HepG2 (cell line): ENCODE measurements around the gene P2RX5. TPM values are rescaled to one million over a fixed set of nuclear protein-coding genes. Genes with fewer than 3 reads are reported as not detected.
A peak's percentile ranks its signal among the peaks of the same experiment; 100 is the strongest.

Source experiments
- ARNTL ChIP-seq: sonication (generic); formaldehyde crosslinking; IDR thresholded peaks from 2 replicates; pipeline ENCODE4 v1.4.0; 2020; ENCODE audit warnings: mild to moderate bottlenecking, missing genetic modification reagents
- DNMT3B ChIP-seq: conservative IDR thresholded peaks from 2 replicates; pipeline ENCODE4 v1.6.1; 2016; ENCODE audit warnings: missing biosample characterization, control low read depth
- KDM4B ChIP-seq: sonication (generic); formaldehyde crosslinking; IDR thresholded peaks from 2 replicates; pipeline ENCODE4 v1.4.0; 2020; ENCODE audit warnings: missing genetic modification reagents
- KLF9 ChIP-seq: IDR thresholded peaks from 2 replicates; pipeline ENCODE4 v1.6.1; 2016; ENCODE audit warnings: low read depth
- MBD4 ChIP-seq: IDR thresholded peaks from 2 replicates; pipeline ENCODE4 v1.6.1; 2012; ENCODE audit warnings: low read length, inconsistent platforms, borderline replicate concordance
- MXD4 ChIP-seq: IDR thresholded peaks from 2 replicates; pipeline ENCODE4 v1.6.1; 2016; ENCODE audit warnings: mild to moderate bottlenecking, missing biosample characterization, missing genetic modification reagents
- NAIF1 ChIP-seq: sonication (generic); formaldehyde crosslinking; IDR thresholded peaks from 2 replicates; pipeline ENCODE4 v1.5.0; 2020; ENCODE audit warnings: mild to moderate bottlenecking, missing genetic modification reagents, borderline replicate concordance
- NFE2L2 ChIP-seq: fragments of 150-350 bp; IDR thresholded peaks from 2 replicates; pipeline ENCODE4 v1.6.1; 2014; ENCODE audit warnings: low read length
- PAF1 ChIP-seq: IDR thresholded peaks from 2 replicates; pipeline ENCODE4 v1.6.1; 2016; ENCODE audit warnings: missing genetic modification reagents, missing compliant biosample characterization
- POLR2AphosphoS2 ChIP-seq: IDR thresholded peaks from 2 replicates; pipeline ENCODE4 v1.6.1; 2011; ENCODE audit warnings: low read depth, low read length, improper control_type of control experiment
- TOPORS ChIP-seq: sonication (generic); formaldehyde crosslinking; IDR thresholded peaks from 2 replicates; pipeline ENCODE4 v1.8.0; 2023; ENCODE audit warnings: mild to moderate bottlenecking, missing genetic modification reagents
- TP53 ChIP-seq: sonication (generic); formaldehyde crosslinking; conservative IDR thresholded peaks from 2 replicates; pipeline ENCODE4 v1.4.0; 2020; ENCODE audit warnings: missing genetic modification reagents
- ZBTB42 ChIP-seq: sonication (generic); formaldehyde crosslinking; IDR thresholded peaks from 2 replicates; pipeline ENCODE4 v1.5.0; 2020; ENCODE audit warnings: mild to moderate bottlenecking, missing genetic modification reagents
- ZNF44 ChIP-seq: sonication (generic); formaldehyde crosslinking; IDR thresholded peaks from 2 replicates; pipeline ENCODE4 v1.5.1; 2020; ENCODE audit warnings: mild to moderate bottlenecking, missing genetic modification reagents
- ZSCAN20 ChIP-seq: sonication (generic); formaldehyde crosslinking; IDR thresholded peaks from 2 replicates; pipeline ENCODE4 v1.4.0; 2020; ENCODE audit warnings: missing genetic modification reagents, mild to moderate bottlenecking, borderline replicate concordance
- polyA plus RNA-seq, 8 experiments: library from polyadenylated mRNA; depleted of rRNA in 3 of 8; stranded (reverse) in 7 of 8; unstranded in 1 of 8; fragments of >200 nt; fragmentation: Illumina TruSeq in 4 of 8; extraction: Trizol in 4 of 8; gene quantifications; 2 replicates each; pipeline versions ENCODE4 v1.2.1 to v1.2.3, GENCODE V29; 2011 to 2016; ENCODE audit warnings: low read depth in 4 of 8, missing spikeins in 1 of 8, mixed read lengths in 1 of 8; ENCODE audit not compliant: insufficient read depth in 1 of 8
- total RNA-seq, 5 experiments: library from RNA; depleted of rRNA; stranded (reverse); fragments of >200 nt; fragmentation: Illumina TruSeq; extraction: Trizol; gene quantifications; 2 replicates each; pipeline ENCODE4 v1.2.3, GENCODE V29; 2016; ENCODE audit warnings: low read depth in 1 of 5
- TF ChIP-seq, protein P1 (sequence below): sonication (generic); formaldehyde crosslinking; IDR thresholded peaks from 2 replicates; pipeline ENCODE4; 2020; ENCODE audit warnings: missing genetic modification reagents, mild to moderate bottlenecking, borderline replicate concordance
- TF ChIP-seq, protein P2 (sequence below): sonication (generic); formaldehyde crosslinking; IDR thresholded peaks from 2 replicates; pipeline ENCODE4 v1.4.0; 2020; ENCODE audit warnings: missing genetic modification reagents, borderline replicate concordance
- TF ChIP-seq, protein P3 (sequence below): sonication (generic); formaldehyde crosslinking; IDR thresholded peaks from 2 replicates; pipeline ENCODE4 v1.9.0; 2022; ENCODE audit warnings: missing genetic modification reagents, mild to moderate bottlenecking, borderline replicate concordance
- TF ChIP-seq, protein P4 (sequence below): fragments of 450-650 bp; IDR thresholded peaks from 2 replicates; pipeline ENCODE4 v1.6.1; 2017; ENCODE audit warnings: mild to moderate bottlenecking
- TF ChIP-seq, protein P5 (sequence below): sonication (generic); formaldehyde crosslinking; IDR thresholded peaks from 2 replicates; pipeline ENCODE4 v1.5.0; 2020; ENCODE audit warnings: mild to moderate bottlenecking, missing genetic modification reagents

P2RX5 gene
- total and polyA plus RNA-seq, 2 of the 13 experiments (the other 11 are each of a cell fraction or from before 2014, with no cell fraction given) = 0.95 to 1.7 TPM

DNA sequence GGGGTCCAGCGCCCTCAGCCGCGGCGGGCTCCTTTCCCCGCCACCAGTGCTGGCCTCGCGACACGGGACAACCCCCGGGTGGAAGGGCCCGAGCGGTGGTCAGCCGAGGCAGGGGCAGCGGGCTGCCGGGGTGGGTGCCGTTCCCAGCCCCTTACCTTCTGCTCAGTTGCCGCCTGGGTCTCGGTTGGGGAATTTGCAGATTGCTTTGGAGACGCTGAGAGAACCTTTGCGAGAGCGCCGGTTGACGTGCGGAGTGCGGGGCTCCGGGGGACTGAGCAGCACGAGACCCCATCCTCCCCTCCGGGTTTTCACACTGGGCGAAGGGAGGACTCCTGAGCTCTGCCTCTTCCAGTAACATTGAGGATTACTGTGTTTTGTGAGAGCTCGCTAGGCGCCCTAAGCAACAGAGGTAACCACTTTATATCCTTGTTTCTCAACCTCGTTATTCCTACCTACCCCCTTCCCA is 59.0 kb downstream of the P2RX5 start (continued):
- TF ChIP-seq, protein P1, sequence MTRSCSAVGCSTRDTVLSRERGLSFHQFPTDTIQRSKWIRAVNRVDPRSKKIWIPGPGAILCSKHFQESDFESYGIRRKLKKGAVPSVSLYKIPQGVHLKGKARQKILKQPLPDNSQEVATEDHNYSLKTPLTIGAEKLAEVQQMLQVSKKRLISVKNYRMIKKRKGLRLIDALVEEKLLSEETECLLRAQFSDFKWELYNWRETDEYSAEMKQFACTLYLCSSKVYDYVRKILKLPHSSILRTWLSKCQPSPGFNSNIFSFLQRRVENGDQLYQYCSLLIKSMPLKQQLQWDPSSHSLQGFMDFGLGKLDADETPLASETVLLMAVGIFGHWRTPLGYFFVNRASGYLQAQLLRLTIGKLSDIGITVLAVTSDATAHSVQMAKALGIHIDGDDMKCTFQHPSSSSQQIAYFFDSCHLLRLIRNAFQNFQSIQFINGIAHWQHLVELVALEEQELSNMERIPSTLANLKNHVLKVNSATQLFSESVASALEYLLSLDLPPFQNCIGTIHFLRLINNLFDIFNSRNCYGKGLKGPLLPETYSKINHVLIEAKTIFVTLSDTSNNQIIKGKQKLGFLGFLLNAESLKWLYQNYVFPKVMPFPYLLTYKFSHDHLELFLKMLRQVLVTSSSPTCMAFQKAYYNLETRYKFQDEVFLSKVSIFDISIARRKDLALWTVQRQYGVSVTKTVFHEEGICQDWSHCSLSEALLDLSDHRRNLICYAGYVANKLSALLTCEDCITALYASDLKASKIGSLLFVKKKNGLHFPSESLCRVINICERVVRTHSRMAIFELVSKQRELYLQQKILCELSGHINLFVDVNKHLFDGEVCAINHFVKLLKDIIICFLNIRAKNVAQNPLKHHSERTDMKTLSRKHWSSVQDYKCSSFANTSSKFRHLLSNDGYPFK (CRISPR knock-in tag) = 0 out of 2 replicates have a peak, but pooled peaks have one; percentile 3
- no peak; the same call in 1 of the 2 replicates for TF ChIP-seq KDM4B (CRISPR knock-in tag)
- TF ChIP-seq, protein P2, sequence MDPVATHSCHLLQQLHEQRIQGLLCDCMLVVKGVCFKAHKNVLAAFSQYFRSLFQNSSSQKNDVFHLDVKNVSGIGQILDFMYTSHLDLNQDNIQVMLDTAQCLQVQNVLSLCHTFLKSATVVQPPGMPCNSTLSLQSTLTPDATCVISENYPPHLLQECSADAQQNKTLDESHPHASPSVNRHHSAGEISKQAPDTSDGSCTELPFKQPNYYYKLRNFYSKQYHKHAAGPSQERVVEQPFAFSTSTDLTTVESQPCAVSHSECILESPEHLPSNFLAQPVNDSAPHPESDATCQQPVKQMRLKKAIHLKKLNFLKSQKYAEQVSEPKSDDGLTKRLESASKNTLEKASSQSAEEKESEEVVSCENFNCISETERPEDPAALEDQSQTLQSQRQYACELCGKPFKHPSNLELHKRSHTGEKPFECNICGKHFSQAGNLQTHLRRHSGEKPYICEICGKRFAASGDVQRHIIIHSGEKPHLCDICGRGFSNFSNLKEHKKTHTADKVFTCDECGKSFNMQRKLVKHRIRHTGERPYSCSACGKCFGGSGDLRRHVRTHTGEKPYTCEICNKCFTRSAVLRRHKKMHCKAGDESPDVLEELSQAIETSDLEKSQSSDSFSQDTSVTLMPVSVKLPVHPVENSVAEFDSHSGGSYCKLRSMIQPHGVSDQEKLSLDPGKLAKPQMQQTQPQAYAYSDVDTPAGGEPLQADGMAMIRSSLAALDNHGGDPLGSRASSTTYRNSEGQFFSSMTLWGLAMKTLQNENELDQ (CRISPR knock-in tag) = no peak
- peak; percentile 48; the same call in 1 of the 2 replicates for TF ChIP-seq ARNTL (CRISPR knock-in tag)
- TF ChIP-seq TP53 (CRISPR knock-in tag) = 0 out of 2 replicates have a peak, but pooled peaks have one; percentile 78
- no peak for TF ChIP-seq MXD4 (CRISPR knock-in tag)
- TF ChIP-seq ZNF44 (CRISPR knock-in tag) = no peak
- TF ChIP-seq KLF9 = no peak
- TF ChIP-seq ZBTB42 (CRISPR knock-in tag) = no peak
- 0 out of 2 replicates have a peak, but pooled peaks have one; percentile 45 for TF ChIP-seq ZSCAN20 (CRISPR knock-in tag)
- TF ChIP-seq NFE2L2 = no peak
- TF ChIP-seq MBD4 = no peak
- 0 out of 2 replicates have a peak, but pooled peaks have one; percentile 18 for TF ChIP-seq TOPORS
- no peak for TF ChIP-seq PAF1 (CRISPR knock-in tag)
- no peak for TF ChIP-seq POLR2AphosphoS2
- no peak for TF ChIP-seq DNMT3B (CRISPR knock-in tag)
- TF ChIP-seq, protein P3, sequence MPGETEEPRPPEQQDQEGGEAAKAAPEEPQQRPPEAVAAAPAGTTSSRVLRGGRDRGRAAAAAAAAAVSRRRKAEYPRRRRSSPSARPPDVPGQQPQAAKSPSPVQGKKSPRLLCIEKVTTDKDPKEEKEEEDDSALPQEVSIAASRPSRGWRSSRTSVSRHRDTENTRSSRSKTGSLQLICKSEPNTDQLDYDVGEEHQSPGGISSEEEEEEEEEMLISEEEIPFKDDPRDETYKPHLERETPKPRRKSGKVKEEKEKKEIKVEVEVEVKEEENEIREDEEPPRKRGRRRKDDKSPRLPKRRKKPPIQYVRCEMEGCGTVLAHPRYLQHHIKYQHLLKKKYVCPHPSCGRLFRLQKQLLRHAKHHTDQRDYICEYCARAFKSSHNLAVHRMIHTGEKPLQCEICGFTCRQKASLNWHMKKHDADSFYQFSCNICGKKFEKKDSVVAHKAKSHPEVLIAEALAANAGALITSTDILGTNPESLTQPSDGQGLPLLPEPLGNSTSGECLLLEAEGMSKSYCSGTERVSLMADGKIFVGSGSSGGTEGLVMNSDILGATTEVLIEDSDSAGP (CRISPR knock-in tag) = peak; percentile 8; the same call in 1 of the 2 replicates
- TF ChIP-seq, protein P4, sequence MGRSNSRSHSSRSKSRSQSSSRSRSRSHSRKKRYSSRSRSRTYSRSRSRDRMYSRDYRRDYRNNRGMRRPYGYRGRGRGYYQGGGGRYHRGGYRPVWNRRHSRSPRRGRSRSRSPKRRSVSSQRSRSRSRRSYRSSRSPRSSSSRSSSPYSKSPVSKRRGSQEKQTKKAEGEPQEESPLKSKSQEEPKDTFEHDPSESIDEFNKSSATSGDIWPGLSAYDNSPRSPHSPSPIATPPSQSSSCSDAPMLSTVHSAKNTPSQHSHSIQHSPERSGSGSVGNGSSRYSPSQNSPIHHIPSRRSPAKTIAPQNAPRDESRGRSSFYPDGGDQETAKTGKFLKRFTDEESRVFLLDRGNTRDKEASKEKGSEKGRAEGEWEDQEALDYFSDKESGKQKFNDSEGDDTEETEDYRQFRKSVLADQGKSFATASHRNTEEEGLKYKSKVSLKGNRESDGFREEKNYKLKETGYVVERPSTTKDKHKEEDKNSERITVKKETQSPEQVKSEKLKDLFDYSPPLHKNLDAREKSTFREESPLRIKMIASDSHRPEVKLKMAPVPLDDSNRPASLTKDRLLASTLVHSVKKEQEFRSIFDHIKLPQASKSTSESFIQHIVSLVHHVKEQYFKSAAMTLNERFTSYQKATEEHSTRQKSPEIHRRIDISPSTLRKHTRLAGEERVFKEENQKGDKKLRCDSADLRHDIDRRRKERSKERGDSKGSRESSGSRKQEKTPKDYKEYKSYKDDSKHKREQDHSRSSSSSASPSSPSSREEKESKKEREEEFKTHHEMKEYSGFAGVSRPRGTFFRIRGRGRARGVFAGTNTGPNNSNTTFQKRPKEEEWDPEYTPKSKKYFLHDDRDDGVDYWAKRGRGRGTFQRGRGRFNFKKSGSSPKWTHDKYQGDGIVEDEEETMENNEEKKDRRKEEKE = no peak
- TF ChIP-seq, protein P5, sequence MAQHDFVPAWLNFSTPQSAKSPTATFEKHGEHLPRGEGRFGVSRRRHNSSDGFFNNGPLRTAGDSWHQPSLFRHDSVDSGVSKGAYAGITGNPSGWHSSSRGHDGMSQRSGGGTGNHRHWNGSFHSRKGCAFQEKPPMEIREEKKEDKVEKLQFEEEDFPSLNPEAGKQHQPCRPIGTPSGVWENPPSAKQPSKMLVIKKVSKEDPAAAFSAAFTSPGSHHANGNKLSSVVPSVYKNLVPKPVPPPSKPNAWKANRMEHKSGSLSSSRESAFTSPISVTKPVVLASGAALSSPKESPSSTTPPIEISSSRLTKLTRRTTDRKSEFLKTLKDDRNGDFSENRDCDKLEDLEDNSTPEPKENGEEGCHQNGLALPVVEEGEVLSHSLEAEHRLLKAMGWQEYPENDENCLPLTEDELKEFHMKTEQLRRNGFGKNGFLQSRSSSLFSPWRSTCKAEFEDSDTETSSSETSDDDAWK (CRISPR knock-in tag) = no peak
- TF ChIP-seq NAIF1 = no peak
